Stimulated activated CD8-positive, alpha-beta memory T cell treated with anti-CD3 and anti-CD28 coated beads, Interleukin-2, amount 100 ng/mL, for 48 hours (primary cell): ENCODE data around the gene PSD.
"Not testable (repeated sequence)": the region's sequence is repeated elsewhere in the genome, so short reads cannot be mapped to it uniquely, and the experiment has no call there.

Source experiments
- DNase-seq, 2 donors: peaks; one replicate each; pipeline ENCODE4 v3.0.0-alpha.2; 2020; ENCODE audit warnings: low read depth in 2 of 2

Gene PSD

DNA sequence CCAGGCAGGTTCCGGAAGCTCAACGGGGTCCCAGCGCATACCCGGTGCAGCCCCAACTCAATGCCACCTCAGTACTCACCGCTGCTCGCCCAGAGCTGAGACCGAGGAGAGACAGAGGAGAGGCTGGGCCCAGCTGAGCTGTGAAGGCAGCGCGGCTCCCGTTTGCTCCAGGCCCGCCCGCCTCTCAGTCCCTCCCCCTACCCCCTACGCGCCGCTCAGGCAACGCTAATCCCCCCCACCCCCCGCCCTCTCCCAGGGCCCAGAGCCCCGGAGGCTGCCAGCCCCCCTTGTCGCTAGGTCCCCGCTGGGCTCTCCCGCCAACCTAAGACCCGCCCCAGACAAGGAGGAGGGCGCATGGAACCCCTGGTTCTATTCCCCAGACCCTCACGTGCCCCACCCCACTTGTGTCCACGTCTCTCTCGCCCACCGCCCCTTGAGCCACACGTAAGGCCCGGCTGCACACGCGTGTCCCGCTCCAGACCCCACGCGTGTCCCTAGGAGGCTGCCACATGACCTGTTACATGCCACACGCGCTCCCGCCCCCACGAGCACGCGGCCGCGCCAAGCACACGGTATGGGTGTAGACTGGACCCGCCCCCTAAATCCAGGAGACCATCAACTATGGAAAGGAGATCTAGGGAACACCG lies at the start of gene PSD:
Gene PSD, minus strand, starts transcription at position 164 of the 647 bp plus-strand sequence. CDS start 1,747 bp downstream, outside the sequence.
- DNase-seq, result no peak

DNA sequence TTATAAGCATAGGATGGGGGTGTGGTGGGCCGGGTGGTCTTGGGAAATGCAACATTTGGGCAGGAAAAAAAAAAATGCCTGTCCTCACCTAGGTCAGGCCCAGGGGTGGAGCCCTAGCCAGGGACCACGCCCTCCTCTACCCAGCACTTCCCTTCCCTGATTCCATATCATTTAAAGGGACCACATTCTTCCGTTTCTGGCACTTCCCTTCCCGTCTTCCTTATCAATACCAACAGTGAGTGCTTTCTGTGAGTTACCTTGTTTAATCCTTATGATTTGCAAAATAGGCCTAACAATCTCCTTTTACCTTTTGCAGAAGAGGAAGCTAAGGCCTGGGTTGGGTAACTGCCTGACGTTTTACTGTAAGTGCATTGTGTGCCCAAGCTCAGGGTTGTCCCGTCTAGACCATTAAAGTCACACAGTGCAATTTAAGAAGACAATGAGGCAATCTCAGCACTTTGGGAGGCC lies 49.4 kb upstream of the PSD start:
- DNase-seq, result no peak

DNA sequence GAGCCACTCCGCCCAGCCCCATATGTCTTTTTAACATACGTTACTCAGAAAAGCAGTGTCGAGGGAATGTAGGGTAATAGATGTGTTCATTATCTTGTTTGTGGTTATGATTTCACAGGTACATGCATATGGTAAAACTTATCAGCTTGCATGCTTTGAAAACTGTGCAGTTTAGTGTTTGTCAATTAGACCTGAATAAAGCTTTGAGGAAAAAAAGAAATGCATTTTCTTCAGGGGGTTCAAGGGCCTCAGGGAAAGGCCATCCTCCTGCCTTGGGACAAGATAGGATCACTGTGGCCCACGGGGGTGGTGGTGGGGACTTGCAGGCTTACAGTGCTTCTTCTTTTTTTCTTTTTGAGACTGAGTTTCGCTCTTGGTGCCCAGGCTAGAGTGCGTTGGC lies 48.7 kb upstream of the PSD start:
- DNase-seq, result no peak

GRCh38 chr10:102465466-102465865 lies 46.9 kb upstream of the PSD start:
- no peak for DNase-seq

DNA sequence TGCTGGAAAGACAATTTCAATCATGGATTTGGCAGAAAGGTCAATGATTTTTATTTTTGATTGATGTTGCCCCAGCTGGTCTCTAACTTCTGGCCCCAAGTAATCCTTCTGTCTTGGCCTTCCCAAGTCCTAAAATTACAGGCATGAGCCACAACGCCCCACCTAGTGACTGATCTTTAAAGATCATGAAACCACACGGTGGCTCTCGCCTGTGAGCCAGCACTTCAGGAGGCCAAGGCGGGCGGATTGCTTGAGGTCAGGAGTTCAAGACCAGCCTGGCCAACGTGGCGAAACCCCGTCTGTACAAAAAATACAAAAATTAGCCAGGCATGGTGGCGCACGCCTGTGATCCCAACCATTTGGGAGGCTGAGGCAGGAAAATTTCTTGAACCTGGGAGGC lies 45.4 kb upstream of the PSD start:
- no peak for DNase-seq

- DNase-seq, result no peak
These were observed 44.0 kb upstream of the PSD start for GRCh38 chr10:102462512-102463054.

- DNase-seq, result peak; percentile 92 to 95
These were observed 42.8 kb upstream of the PSD start for GRCh38 chr10:102461187-102462054.

- DNase-seq, result no peak
These were observed 42.2 kb upstream of the PSD start for GRCh38 chr10:102460836-102461186.

DNA sequence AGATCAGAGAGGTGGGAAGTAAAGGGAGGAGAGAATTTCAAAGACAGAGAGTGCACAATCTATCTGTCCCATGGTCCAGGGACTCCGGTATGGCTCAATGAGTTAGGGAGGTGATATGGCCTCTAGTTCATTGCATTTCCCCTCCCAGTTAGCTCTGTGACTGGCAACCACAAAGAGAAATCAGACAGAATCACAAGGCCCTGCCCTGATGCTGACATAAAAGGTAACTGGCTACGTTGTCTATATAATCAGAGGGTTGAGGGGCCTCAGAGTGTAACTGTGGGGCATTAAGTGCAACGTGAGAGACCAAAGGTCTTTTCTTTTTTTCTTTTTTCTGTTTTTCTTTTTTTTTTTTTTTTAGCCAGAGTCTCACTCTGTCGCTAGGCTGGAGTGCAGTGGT lies 40.1 kb upstream of the PSD start:
- DNase-seq, result no peak

DNA sequence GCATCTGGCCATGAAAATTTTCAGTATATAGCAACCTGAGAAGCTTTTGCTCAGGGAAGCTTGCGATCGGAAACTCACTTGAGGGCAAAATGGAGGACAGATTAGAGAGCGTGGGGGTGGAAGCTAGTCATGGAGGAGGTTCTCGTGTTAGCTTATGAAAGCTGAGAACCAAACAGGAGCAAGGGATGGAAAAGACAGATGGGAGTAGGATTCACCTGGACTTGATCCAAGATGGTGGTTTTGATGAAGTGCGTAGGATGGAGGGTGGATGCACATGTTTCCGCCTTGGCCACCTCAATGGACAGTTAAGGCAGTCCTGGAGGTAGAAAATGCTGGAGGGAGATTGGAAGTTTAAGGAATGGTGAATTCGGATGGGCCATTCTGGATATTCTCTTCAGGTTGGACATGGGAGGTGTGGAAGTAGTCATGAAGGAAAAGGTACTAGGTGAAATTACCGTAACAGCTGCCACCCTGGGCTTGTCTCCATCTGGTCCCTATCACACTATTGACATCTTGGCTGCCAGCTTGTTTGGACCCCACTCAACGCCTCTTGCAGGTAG lies 39.1 kb upstream of the PSD start:
- no peak for DNase-seq

DNA sequence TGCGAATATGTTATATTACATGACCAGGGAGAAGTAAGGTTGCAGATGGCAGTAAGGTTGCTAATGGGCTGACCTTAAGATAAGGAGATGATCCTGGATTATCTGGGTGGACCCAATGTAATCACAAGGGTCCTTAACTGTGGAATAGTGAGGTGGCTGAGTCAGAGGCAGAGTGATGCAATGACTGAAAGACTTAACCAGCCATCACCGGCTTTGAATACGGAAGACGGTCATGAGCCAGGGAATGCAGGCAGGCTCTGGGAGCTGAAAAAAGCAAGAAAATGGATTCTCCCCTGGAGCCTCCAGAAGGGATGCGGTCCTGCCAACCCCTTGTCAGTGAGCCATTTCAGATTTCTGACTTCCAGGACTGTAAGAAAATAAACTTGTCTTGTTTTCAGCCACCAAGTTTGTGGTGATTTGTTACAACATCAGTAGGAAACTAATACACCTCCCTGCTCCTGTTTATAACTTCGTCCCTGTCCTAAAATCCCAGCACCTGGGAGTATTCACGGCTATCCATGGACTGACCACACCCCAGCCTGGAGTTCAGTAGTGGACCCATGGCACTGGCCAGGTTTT lies 37.4 kb upstream of the PSD start:
- no peak for DNase-seq

DNA sequence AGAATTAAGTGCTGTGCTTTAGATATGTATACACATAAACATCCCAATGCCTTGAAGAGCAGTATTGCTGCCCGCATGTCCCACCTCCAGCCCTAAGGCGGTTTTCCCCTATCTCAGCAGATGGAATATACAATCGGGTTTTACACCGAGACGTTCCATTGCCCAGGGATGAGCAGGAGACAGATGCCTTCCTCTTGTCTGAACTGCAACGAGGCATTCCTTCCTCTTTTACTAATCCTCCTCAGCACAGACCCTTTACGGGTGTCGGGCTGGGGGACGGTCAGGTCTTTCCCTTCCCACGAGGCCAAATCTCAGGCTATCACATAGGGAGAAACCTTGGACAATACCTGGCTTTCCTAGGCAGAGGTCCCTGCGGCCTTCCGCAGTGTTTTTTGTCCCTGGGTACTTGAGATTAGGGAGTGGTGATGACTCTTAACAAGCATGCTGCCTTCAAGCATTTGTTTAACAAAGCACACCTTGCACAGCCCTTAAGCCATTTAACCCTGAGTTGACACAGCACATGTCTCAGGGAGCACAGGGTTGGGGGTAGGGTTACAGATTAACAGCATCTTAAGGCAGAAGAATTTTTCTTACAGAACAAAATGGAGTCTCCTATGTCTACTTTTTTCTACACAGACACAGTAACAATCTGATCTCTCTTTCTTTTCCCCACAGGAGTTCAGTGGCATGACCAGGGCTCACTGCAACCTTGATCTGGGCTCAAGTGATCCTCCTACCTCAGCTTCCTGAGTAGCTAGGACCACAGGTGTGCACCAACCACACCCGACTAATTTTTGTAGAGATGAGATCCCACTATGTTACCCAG lies 36.3 kb upstream of the PSD start:
- DNase-seq, result not testable (repeated sequence)

GRCh38 chr10:102453502-102453901 lies 34.9 kb upstream of the PSD start:
- no peak for DNase-seq

GRCh38 chr10:102452672-102453340 lies 34.2 kb upstream of the PSD start:
- peak; percentile 61 to 63 for DNase-seq

GRCh38 chr10:102451105-102451969 lies 32.8 kb upstream of the PSD start, which contains the start of gene C10orf95:
Gene C10orf95, minus strand, starts transcription at chr10:102451543. Its CDS starts 450 bp downstream, at chr10:102451093.
- no peak for DNase-seq

GRCh38 chr10:102450374-102451104 lies 32.0 kb upstream of the PSD start:
- DNase-seq, result peak; percentile 76 to 77

- no peak for DNase-seq
These were observed 31.5 kb upstream of the PSD start for GRCh38 chr10:102450124-102450373.

- peak; percentile 77 for DNase-seq
These were observed 30.9 kb upstream of the PSD start for GRCh38 chr10:102449321-102450123.
